Measurements from ENCODE around the gene CHST1. TPM values are rescaled to one million over a fixed set of nuclear protein-coding genes. Genes with fewer than 3 reads are reported as not detected.

CHST1 gene
- total RNA-seq, 4 donors from 2014 or later = 3.3 to 6.9 (median 3.7) TPM

DNA sequence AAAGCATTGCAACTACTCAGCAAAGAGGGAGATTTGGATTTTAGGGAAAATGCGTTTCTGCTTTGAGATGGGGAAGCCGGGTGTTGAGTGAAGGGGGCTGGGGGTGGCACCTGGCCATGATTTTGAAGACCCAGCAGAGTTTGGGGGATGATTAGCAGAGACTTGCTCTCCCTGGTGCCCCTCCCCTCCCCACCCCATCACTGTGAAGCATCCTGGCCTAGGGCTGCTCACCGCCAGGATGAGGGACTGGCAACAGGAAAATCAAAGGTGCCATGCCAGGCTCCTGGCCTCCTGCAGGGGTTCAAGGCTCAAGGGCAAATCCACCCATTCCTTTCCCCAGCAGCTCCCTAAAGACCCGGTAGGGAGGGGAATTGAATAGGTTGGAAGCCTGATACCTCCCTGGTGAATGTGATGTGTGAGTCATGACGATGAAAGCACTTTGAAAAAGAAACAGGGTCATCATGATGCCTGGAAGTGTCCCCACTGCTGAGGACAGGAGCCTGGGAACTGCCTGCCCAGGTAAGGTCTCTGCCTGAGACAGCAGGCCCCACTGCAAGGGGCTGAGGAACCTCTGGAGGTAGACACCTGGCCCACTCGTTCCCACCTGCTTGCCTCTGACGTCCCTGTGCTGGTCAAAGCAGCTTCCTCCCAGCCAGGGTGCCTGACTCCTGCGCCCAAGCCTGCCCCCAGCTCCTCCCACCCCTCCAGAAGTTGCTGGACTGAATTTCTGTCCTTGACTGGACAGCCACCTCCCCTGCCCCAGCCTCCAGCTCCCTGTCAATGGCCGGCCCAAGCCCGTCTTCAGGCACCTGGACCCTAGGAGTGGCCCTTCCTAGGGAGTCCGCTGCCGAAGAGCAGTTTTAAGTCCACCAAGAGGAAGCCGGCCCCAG lies 1.7 kb downstream of the CHST1 start:
- Histone ChIP-seq H3K27me3 (peaks cover 0 to 65% (median 35%) of the 10 kb centered on the region in 4 donors), H3K9me3 (no peaks in the 10 kb centered on the region), H3K4me3 (peak overlapping the region; percentile 68 to 87 (median 74)), H3K36me3 (no peaks in the 10 kb centered on the region), H3K27ac (replicated peaks in 1 of 4) (peak overlapping the region in 1 of 4 donors; percentile 41), H3K4me1 (peaks cover 33 to 54% (median 49%) of the 10 kb centered on the region in 4 donors)
- WGBS = 60% methylated on average over 13 of the region's 13 CpGs
- intact Hi-C loops (cut with DNase I) = loop anchor here (5.0 kb wide), 1 partner anchor 109 kb away; no protein-coding TSS in a partner anchor
- DNase-seq (ENCODE audit: extremely low spot score) = no peak
- no peak for TF ChIP-seq POLR2A (IDR thresholded peaks at IDR 0.05; ENCODE audit: low read depth)
- TF ChIP-seq POLR2AphosphoS5 (IDR thresholded peaks at IDR 0.05) = no peak
- no peak for TF ChIP-seq EP300 (IDR thresholded peaks at IDR 0.05)
- TF ChIP-seq, protein P1, sequence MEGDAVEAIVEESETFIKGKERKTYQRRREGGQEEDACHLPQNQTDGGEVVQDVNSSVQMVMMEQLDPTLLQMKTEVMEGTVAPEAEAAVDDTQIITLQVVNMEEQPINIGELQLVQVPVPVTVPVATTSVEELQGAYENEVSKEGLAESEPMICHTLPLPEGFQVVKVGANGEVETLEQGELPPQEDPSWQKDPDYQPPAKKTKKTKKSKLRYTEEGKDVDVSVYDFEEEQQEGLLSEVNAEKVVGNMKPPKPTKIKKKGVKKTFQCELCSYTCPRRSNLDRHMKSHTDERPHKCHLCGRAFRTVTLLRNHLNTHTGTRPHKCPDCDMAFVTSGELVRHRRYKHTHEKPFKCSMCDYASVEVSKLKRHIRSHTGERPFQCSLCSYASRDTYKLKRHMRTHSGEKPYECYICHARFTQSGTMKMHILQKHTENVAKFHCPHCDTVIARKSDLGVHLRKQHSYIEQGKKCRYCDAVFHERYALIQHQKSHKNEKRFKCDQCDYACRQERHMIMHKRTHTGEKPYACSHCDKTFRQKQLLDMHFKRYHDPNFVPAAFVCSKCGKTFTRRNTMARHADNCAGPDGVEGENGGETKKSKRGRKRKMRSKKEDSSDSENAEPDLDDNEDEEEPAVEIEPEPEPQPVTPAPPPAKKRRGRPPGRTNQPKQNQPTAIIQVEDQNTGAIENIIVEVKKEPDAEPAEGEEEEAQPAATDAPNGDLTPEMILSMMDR (IDR thresholded peaks at IDR 0.05) = no peak

DNA sequence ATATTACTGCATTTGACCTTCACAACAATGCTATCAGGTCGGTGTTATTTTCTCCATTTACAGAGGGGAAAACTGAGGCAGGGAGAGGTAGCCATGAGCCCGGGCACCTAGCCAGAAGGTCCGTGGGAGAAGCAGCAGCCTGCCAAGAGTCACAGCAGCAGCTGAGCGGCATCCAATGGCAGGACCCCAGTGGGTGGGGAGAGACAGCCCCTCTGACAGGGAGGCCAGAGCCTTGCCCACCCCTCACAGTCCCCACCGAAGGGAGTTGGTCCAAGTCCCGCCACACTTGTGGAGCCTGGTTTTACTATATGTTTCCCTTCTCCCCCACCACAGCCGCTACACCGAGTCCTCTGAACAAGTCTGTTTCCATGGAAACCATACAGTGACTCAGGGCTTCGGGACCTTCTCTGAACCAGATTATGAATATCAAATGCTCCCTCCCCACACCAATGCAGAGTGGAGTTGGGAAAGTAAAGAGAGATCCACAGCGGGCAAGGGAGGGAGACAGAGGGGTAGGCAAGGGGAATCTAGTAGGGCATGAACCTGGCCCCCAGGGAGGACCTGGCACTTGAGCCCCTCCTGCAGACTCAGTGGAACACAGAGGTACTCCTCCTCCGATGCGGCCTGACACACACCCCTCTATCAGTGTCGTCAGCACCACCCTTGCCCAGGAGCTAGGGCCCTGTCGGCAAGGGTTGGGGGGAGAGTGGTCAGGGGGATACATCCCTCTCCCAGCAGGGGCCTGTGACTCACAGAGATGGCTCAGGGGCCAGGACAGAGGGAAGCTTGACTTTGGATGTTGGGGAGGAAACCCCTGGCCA lies 2.5 kb downstream of the CHST1 start:
- TF ChIP-seq POLR2AphosphoS5 (IDR thresholded peaks at IDR 0.05) (no peak), EP300 (IDR thresholded peaks at IDR 0.05) (no peak), POLR2A (IDR thresholded peaks at IDR 0.05; ENCODE audit: low read depth) (no peak)
- TF ChIP-seq, protein P1 (IDR thresholded peaks at IDR 0.05) = no peak
- DNase-seq (ENCODE audit: extremely low spot score) = no peak
- no peaks in the 10 kb centered on the region for H3K9me3 ChIP-seq
- H3K27ac ChIP-seq (replicated peaks in 1 of 4) = no peak overlapping the region
- H3K4me3 ChIP-seq = no peak overlapping the region
- H3K27me3 ChIP-seq = peaks cover 0 to 74% (median 36%) of the 10 kb centered on the region in 4 donors
- WGBS = 37% methylated on average over 12 of the region's 14 CpGs
- intact Hi-C loops (cut with DNase I) = loop anchor here (5.0 kb wide), 1 partner anchor 109 kb away; no protein-coding TSS in a partner anchor
- no peaks in the 10 kb centered on the region for H3K36me3 ChIP-seq
- H3K4me1 ChIP-seq = peaks cover 39 to 62% (median 57%) of the 10 kb centered on the region in 4 donors

DNA sequence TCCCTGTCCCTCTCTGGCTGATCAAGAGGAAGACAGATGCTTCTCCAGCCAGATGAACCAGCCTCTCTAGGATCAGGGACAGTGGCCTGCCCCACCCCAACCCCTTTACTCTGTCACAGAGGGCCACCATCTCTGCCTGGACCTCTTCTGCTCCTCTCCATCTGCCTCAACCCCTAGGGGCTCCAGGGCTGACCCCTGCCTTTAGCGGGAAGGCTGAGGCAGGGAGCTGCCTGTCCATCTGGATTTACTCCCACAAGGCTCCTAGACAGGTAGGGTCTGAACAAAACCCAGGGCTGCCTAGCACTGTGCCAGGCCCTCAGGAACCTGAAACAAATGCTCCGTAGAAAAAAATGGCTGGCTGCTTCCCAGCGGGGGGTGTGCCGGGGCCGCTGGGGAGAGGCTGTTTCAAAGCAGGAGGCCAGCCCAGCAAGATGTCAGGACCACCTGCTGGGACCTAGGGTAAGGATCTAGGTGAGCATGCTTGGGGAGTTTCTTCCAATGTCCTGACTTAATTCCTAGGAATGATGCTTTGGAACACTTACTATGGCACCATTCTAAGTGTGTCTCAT lies 3.2 kb downstream of the CHST1 start:
- no peak for DNase-seq (ENCODE audit: extremely low spot score)
- Histone ChIP-seq H3K9me3 (no peaks in the 10 kb centered on the region), H3K4me1 (peaks cover 41 to 62% (median 58%) of the 10 kb centered on the region in 4 donors), H3K36me3 (no peaks in the 10 kb centered on the region), H3K27me3 (peaks cover 0 to 81% (median 36%) of the 10 kb centered on the region in 4 donors), H3K4me3 (no peak overlapping the region), H3K27ac (replicated peaks in 1 of 4) (no peak overlapping the region)
- 80% methylated on average over 3 of the region's 5 CpGs for WGBS
- intact Hi-C loops (cut with DNase I) = loop anchor here (5.0 kb wide), 1 partner anchor 110 kb away; no protein-coding TSS in a partner anchor
- TF ChIP-seq POLR2AphosphoS5 (IDR thresholded peaks at IDR 0.05) (no peak), POLR2A (IDR thresholded peaks at IDR 0.05; ENCODE audit: low read depth) (no peak), EP300 (IDR thresholded peaks at IDR 0.05) (no peak)
- TF ChIP-seq, protein P1 (IDR thresholded peaks at IDR 0.05) = no peak

DNA sequence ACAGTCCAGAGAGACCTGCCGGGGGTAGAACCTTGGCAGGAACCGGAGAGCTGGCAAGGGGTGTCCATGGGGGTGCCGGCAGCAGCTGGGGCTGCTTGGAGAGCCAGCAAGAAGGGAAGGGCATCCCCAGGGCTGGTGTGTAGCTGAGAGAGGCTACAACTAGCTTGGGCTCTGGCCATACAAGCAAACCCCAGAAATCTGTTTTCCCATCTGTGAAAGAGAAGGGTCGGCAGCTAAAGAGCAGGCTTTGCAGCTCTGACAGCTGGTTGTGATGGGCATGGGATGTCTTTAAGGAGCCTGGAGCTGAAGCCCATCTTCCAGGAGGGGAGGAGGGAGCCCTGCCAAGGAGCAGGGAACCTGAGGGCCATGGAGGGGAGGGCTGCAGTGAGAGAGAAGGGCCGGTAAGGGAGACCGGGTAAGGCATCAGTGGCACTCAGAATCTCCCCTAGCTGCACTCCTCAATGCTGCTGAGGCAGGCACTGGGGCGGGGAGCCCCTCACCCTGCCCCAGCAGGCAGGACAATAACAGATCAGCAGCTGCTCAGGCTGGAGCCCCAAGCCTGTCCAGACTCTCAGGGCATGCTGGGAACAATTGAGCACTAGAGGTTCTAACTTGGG lies 3.9 kb downstream of the CHST1 start:
- intact Hi-C loops (cut with DNase I) = loop anchor here (5.0 kb wide), 1 partner anchor 111 kb away; no protein-coding TSS in a partner anchor
- no peak for DNase-seq (ENCODE audit: extremely low spot score)

More for the DNA sequence above, 3.9 kb downstream of the CHST1 start:
- Histone ChIP-seq H3K27ac (replicated peaks in 1 of 4) (no peak overlapping the region), H3K36me3 (no peaks in the 10 kb centered on the region), H3K4me1 (peaks cover 41 to 62% (median 58%) of the 10 kb centered on the region in 4 donors), H3K9me3 (no peaks in the 10 kb centered on the region), H3K4me3 (no peak overlapping the region), H3K27me3 (peaks cover 0 to 87% (median 37%) of the 10 kb centered on the region in 4 donors)
- TF ChIP-seq, protein P1 (IDR thresholded peaks at IDR 0.05) = no peak
- no peak for TF ChIP-seq POLR2AphosphoS5 (IDR thresholded peaks at IDR 0.05)
- TF ChIP-seq EP300 (IDR thresholded peaks at IDR 0.05) = no peak
- TF ChIP-seq POLR2A (IDR thresholded peaks at IDR 0.05; ENCODE audit: low read depth) = no peak
- 49% methylated on average over 7 of the region's 7 CpGs for WGBS

All from esophagus muscularis mucosa (tissue), 4 donors.